Stimulated activated naive CD8-positive, alpha-beta T cell treated with anti-CD3 and anti-CD28 coated beads, Interleukin-15, Interleukin-2, amounts not matched to agents 100 ng/mL and 50 ng/mL, for 24 hours (primary cell): Measurements from ENCODE around the gene ZBED5.

Experiments used
- H3K27ac Mint-ChIP-seq: one replicate; pipeline ENCODE4 v1.8.0; 2021; ENCODE audit warnings: mild to moderate bottlenecking, mixed read lengths
- H3K27me3 Mint-ChIP-seq: one replicate; pipeline ENCODE4 v1.8.0; 2021; ENCODE audit warnings: mixed read lengths
- H3K36me3 Mint-ChIP-seq: one replicate; pipeline ENCODE4 v1.8.0; 2021; ENCODE audit warnings: low read depth, mixed read lengths
- H3K4me1 Mint-ChIP-seq: one replicate; pipeline ENCODE4 v1.8.0; 2021; ENCODE audit warnings: low read depth, mixed read lengths
- H3K4me3 Mint-ChIP-seq: one replicate; pipeline ENCODE4 v1.8.0; 2021; ENCODE audit warnings: mild to moderate bottlenecking, mixed read lengths
- H3K9me3 Mint-ChIP-seq: one replicate; pipeline ENCODE4 v1.8.0; 2021; ENCODE audit warnings: mixed read lengths

Gene ZBED5

DNA sequence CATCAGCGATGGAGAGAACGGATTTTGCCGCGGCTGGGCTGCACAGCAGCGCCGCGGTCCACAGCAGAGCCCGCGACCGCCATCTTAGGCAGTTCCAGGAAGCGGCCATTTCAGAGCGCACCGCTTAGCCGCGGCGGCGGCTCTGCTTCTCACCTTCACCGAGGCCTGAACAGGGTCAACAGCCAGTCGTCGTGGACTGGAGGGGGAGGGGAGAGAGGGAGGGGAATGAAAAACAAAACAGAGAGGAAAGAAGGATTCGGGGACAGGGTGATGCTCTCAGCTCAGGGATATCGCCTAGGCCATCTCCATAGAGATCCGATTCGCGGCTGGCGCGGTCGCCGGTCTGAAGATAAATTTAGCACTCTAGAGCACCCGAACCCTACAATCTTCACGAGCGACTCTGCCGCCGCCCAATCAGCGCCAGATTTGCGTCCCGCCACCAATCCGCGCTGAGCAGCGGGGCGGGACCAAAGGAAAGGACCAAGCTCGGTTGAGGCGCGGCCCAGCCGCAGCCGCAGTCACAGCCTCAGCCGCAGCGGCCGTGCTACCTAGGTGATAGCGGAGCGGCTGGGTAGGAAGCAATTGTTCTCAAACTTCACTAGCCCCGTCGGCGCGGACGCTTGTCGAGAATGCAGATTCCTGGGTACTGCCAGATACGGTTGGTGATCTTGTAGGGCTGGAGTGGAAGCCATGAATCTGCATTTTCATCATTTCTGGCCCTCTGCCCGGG, at the start of gene ZBED5:
Gene ZBED5 (minus strand): TSS at position 345 of the 730 bp plus-strand sequence. CDS start 3,108 bp downstream, outside the sequence.
- Mint-ChIP-seq H3K27me3 (no peaks in the 10 kb centered on the region), H3K4me3 (peak within 1 kb of the TSS; percentile 94), H3K4me1 (peaks cover 49% of the 10 kb centered on the region), H3K27ac (peak within 1 kb of the TSS; percentile 96), H3K9me3 (no peaks in the 10 kb centered on the region), H3K36me3 (peaks cover 41% of the 10 kb centered on the region)

DNA sequence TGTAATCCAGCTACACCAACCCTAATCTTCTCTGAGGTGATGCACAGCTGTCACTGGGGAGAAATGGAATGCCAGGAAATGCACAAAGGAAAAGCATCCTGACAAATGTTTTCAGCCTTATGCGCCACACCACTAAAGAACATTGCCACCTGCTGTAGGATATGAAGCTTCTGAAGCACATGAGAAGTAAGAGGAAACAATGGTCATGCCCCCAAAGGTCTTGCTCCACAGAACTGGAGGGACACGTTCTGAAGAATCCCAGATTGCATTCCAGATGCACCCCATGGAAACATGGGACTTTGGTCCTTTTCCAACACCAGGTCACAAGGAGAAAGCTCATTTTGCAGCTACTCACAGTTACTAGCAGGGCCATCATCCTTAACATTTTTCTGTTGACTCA, 48.7 kb upstream of the ZBED5 start:
- no peak overlapping the region for H3K27ac Mint-ChIP-seq
- no peaks in the 10 kb centered on the region for H3K36me3 Mint-ChIP-seq
- H3K4me3 Mint-ChIP-seq = no peak overlapping the region
- peaks cover 3% of the 10 kb centered on the region for H3K27me3 Mint-ChIP-seq
- no peaks in the 10 kb centered on the region for H3K4me1 Mint-ChIP-seq
- no peaks in the 10 kb centered on the region for H3K9me3 Mint-ChIP-seq

DNA sequence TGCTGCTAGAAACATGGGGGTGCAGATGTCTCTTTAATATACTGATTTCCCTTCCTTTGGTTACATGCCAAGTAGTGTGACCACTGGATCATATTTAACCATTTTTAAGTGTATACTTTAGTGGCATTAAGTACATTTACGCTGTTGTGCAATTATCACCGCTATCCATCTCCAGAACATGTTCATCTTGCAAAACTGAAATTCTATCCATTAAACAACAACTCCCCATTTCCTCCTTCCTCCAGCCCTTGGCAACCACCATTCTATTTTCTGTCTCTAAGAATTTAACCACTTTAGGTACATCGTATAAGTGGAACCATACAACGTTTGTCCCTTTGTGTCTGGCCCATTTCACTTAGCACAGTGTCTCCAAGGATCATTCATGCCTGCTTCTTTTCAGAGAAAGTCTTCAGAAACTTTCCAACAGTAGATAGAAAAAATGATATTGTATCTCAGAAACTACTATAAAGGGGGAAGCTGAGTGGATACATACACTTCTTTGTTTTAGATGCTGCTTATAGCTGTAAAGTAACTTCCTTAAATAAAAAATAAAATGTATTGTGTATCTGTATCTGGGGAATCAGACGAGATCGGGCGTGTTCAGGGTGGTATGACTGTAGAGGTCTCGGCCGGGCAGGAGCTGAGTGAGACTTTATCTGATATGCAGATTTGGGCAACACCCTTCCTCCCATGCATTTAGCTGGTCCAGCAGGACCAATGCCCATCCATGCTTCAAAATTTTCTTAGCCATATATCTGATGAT, 44.6 kb upstream of the ZBED5 start:
- Mint-ChIP-seq H3K27ac (no peak overlapping the region), H3K4me3 (no peak overlapping the region), H3K27me3 (peaks cover 3% of the 10 kb centered on the region), H3K36me3 (no peaks in the 10 kb centered on the region), H3K9me3 (no peaks in the 10 kb centered on the region), H3K4me1 (peaks cover 34% of the 10 kb centered on the region)

DNA sequence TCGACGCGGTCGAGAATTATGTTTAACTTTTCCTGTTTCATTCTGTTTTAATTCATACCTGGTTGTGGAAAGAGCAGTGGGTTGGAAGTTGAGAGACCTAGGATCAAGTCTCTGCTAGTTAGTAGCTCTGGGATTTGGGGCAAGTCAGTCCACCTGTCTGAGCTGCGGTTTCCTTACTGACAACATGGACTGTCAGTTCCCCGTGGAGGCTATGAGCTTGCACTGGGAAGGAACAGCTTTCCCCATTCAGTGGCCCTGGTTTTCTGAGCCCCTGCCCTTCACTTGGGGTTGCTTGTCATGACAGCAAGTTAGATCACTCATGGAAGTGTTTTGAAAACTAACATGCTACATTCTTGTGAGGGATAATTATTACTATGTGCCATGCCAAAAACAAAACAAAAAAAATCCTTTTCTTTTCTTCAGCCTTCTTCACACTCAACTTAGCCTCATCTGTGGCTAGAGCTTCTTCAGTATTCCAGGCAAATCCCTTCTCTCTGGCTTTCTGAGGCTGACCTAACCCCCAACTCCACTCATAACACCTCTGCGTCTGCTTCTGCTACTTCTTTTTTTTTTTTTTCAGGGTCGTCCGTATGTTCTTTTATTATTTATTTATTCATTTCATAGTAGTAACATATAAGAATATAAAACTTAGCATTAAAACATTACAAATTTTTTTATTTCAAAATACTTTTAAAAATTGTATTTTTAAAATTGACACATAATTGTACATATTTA, 43.0 kb upstream of the ZBED5 start:
- H3K4me1 Mint-ChIP-seq = peaks cover 34% of the 10 kb centered on the region
- H3K36me3 Mint-ChIP-seq = no peaks in the 10 kb centered on the region
- H3K9me3 Mint-ChIP-seq = no peaks in the 10 kb centered on the region
- H3K4me3 Mint-ChIP-seq = no peak overlapping the region
- no peaks in the 10 kb centered on the region for H3K27me3 Mint-ChIP-seq
- peak overlapping the region; percentile 12 for H3K27ac Mint-ChIP-seq

DNA sequence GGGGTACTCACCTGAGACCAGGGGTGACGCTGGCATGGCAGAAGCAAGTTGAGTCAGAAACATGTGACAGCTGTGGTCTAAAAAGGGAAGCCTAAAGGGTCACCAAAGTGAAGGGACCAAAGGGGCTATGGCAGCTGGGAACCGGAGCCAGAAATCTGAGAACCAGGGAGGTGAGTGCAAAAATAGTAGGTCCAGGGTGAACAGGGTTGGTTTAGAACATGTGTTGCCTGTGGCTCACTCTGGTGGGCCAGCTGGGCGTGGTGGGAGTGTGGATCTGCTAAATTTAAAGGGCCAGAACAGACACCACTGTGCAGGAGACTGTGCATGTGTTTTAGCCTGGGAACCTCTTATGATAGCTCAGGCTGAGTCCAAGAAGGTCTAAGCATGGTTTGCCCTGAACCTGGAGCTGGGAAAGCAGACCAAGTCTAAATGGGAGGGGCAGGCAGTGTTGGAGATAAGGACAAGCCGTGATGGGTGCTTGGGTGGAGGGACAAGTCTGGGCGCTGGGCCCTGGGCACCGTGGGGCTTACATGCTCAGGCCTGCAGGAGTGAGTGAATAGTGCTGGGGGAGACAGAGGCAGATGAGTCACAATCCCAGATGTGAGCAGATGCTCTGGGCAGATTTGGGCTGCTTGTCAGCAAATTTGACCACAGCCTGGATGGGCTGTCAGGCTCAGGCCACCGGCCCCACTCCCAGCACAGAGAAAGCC, 41.4 kb upstream of the ZBED5 start:
- H3K9me3 Mint-ChIP-seq = no peaks in the 10 kb centered on the region
- H3K27ac Mint-ChIP-seq = peak overlapping the region; percentile 78

DNA sequence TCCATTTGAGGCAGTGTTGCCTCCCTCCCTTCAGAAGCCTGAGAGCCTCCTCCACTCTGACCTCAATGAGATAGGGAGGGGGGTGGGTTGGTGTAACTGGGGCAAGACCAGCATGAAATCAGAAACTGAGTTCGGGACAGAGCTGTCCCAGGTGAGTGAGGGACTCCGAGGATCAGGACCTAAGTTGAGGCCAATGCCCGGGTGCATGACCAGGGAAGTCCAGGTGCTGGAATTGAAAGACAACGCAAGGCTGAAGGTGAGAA, 40.8 kb upstream of the ZBED5 start:
- Mint-ChIP-seq H3K4me1 (peaks cover 34% of the 10 kb centered on the region), H3K9me3 (no peaks in the 10 kb centered on the region), H3K36me3 (no peaks in the 10 kb centered on the region), H3K4me3 (no peak overlapping the region), H3K27me3 (no peaks in the 10 kb centered on the region), H3K27ac (no peak overlapping the region)

More for the DNA sequence above, 41.4 kb upstream of the ZBED5 start:
- H3K36me3 Mint-ChIP-seq = no peaks in the 10 kb centered on the region
- H3K4me1 Mint-ChIP-seq = peaks cover 34% of the 10 kb centered on the region
- no peaks in the 10 kb centered on the region for H3K27me3 Mint-ChIP-seq
- peak overlapping the region; percentile 2 for H3K4me3 Mint-ChIP-seq

DNA sequence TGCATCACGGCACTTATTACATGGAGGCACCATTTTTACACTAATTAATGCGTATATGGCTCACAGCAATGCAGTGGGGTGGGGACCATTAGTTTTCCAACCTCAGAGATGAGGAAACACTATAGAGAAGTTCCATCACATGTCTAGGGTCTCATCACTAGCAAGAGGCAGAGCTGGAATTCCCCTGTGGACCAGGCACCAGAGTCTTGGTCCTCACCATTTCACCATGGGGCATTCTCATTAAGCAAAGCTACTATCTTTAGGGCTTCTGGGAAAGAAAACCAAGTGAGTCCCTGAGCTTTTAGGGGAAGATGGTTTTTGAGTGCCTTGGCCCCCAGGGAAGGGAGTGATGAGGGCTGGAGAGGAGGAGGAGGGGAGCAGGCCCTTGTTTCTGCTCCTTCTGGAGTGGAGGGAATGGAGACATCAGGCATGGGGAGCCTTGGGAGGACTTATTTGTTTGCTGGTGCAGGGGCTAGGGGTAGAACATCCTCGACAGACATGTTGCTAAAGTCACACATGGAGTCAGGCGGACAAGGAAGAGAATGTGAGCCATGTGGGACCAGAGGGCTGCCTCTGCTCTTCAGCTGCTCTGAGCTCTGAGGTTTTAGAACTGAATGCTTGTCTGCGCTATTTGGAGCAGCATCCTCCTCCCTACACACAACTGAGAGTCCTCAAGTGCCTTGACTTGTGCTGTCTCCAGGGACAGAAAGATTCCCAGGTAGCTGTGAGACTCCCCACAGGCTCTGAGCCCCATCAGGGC, 40.3 kb upstream of the ZBED5 start:
- peak overlapping the region; percentile 5 for H3K27ac Mint-ChIP-seq
- no peak overlapping the region for H3K4me3 Mint-ChIP-seq
- no peaks in the 10 kb centered on the region for H3K9me3 Mint-ChIP-seq
- H3K27me3 Mint-ChIP-seq = no peaks in the 10 kb centered on the region
- peaks cover 34% of the 10 kb centered on the region for H3K4me1 Mint-ChIP-seq
- no peaks in the 10 kb centered on the region for H3K36me3 Mint-ChIP-seq

DNA sequence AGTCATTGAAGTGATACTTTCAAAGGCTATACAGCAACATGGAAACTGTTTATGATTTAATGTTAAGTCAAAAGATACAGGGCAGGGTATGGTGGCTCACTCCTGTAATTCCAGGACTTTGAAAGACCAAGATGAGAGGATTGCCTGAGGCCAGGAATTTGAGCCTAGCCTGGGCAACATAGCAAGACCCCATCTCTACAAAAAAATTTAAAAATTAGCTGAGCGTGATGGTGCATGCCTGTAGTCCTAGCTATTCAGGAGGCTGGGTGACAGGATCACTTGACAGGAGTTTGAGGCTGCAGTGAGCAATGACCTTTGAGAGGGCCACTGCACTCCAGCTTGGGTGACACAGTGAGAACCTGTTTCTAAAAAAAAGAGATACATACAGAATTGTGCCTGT, 39.3 kb upstream of the ZBED5 start:
- Mint-ChIP-seq H3K4me3 (no peak overlapping the region), H3K36me3 (no peaks in the 10 kb centered on the region), H3K4me1 (peaks cover 34% of the 10 kb centered on the region), H3K27me3 (no peaks in the 10 kb centered on the region), H3K9me3 (no peaks in the 10 kb centered on the region), H3K27ac (peak overlapping the region; percentile 14)

DNA sequence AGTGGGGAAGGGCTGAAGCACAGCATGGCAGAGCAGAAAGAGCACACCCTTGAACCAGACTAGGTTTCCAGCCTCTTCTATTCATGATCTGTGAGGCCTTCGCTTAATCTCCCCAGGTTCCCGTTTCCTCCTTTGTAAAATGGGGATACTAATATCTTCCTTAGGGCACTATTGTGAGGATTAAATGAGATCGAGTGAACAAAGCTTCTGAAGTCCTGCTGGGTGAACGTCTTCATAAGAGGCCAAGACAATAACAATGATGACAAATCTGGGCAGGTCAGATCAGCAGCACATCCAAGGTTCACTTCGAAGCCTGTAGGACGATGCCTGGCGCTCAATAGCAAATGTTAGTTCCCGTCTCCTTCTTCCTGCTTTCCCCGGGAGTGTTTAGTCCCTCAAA, 38.6 kb upstream of the ZBED5 start:
- Mint-ChIP-seq H3K4me3 (no peak overlapping the region), H3K36me3 (no peaks in the 10 kb centered on the region), H3K9me3 (no peaks in the 10 kb centered on the region), H3K27ac (no peak overlapping the region), H3K4me1 (peaks cover 34% of the 10 kb centered on the region), H3K27me3 (no peaks in the 10 kb centered on the region)

DNA sequence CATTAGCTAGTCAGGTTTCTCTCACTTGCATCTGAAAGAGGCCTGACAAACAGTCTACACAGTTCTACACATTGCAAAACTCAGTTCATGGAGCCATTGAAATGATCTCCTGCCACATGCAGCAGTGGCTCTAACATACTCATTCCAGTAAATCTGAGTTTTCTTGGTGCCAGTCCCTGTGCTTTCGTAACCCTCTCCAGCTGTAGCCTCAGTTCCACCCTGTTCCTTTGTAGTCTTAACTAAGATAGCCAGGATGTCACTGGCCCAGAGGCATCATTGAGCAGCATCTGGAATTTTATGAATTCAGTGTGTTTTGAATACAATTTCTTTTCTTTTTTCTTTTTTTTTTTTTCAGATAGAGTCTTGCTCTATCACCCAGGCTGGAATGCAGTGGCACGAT, 37.4 kb upstream of the ZBED5 start:
- no peaks in the 10 kb centered on the region for H3K36me3 Mint-ChIP-seq
- H3K27ac Mint-ChIP-seq = no peak overlapping the region
- peaks cover 5% of the 10 kb centered on the region for H3K9me3 Mint-ChIP-seq
- no peaks in the 10 kb centered on the region for H3K27me3 Mint-ChIP-seq
- H3K4me3 Mint-ChIP-seq = no peak overlapping the region
- H3K4me1 Mint-ChIP-seq = peaks cover 26% of the 10 kb centered on the region

DNA sequence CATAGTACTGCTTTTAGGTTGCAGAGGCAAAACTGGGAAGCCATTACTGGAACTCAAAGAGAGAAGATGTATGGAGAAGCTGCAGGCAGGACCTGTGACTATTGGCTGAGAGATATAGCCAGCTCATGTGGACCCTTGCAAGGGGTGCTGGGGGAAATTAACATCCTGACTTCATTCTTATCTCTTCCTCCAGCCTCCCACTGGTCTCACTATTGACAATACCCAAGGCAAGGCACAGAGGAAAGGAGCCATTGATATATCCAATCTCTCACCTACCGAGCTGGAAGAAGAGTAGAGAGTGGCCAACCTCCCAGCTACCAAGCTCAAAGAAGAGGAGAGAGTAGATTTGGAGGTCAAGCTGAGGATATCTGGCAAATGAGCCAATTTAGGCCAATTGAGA, 36.8 kb upstream of the ZBED5 start:
- Mint-ChIP-seq H3K9me3 (peaks cover 10% of the 10 kb centered on the region), H3K4me1 (peaks cover 20% of the 10 kb centered on the region), H3K27ac (no peak overlapping the region), H3K36me3 (peaks cover 3% of the 10 kb centered on the region), H3K27me3 (no peaks in the 10 kb centered on the region), H3K4me3 (no peak overlapping the region)

DNA sequence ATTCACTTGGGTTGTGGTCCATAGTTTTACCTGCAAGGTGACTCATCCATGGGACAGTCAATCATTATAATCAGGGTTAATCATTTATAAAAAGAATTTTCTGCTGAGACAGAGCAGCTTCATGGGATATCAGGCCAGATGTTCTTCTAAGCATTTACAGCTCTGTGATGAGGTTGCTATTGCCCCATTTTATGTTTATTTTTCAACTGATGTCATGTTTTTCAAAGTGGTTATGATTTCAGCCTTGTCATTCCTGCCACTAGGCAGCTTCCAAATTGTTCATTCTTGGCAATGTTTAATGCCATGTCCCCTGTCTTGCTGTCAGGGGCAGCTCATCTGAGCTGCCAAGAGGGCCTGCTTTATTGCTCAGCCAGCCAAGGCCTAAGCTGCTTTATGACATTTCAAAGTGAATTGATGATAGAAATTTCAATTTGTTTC, 35.9 kb upstream of the ZBED5 start:
- Mint-ChIP-seq H3K36me3 (peaks cover 9% of the 10 kb centered on the region), H3K27me3 (no peaks in the 10 kb centered on the region), H3K27ac (no peak overlapping the region)

DNA sequence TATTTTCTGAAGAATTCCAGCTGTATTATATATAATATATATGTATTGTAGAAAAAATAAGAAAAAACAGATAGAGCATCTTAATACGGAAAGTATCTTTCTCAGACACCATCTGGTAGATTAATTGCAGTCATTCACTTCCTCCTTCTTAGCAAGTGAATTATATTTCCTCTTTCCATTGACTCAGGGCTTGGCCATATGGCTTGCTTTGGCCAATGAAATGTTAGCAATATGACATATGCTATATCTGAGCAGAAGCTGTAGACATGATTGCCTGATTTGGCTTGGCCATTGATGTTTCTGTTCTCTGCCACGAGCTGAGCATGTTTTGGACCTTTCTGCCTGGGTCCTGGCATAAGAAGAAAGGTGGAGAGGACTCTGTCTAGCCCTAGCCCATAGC, 34.4 kb upstream of the ZBED5 start:
- H3K27me3 Mint-ChIP-seq = no peaks in the 10 kb centered on the region
- peaks cover 10% of the 10 kb centered on the region for H3K9me3 Mint-ChIP-seq
- H3K4me1 Mint-ChIP-seq = no peaks in the 10 kb centered on the region
- no peak overlapping the region for H3K27ac Mint-ChIP-seq
- H3K4me3 Mint-ChIP-seq = no peak overlapping the region
- peaks cover 12% of the 10 kb centered on the region for H3K36me3 Mint-ChIP-seq

More for the DNA sequence above, 35.9 kb upstream of the ZBED5 start:
- H3K9me3 Mint-ChIP-seq = peaks cover 10% of the 10 kb centered on the region
- H3K4me1 Mint-ChIP-seq = peaks cover 10% of the 10 kb centered on the region
- no peak overlapping the region for H3K4me3 Mint-ChIP-seq

DNA sequence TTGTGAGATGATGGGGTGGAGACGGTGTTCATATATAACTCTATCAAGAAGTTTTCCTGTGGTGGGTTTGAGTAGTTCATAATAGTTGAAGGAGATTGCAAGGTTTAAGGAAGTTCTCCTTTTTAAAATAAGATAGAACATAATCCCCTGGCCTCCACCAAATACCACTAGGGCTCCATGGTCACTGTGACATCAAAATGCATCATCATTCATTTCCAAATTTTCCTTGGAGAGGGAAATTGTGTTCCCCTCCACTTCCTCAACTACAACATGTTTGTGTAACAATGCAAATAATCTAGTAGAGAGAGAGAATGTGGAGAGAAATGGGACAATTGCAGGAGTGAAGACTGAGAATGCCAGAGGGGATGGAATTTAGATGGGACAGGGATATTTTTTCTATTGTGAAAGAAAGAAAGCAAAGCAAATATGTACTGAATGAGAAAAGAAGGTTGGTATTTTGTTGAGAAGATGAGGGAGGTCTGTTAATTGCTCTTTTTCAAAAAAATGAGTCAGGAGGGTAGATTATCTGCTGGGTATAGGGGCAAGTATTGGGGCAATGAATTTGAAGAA, 33.4 kb upstream of the ZBED5 start:
- H3K4me3 Mint-ChIP-seq = no peak overlapping the region
- no peaks in the 10 kb centered on the region for H3K4me1 Mint-ChIP-seq
- no peak overlapping the region for H3K27ac Mint-ChIP-seq
- peaks cover 10% of the 10 kb centered on the region for H3K9me3 Mint-ChIP-seq
- peaks cover 12% of the 10 kb centered on the region for H3K36me3 Mint-ChIP-seq
- no peaks in the 10 kb centered on the region for H3K27me3 Mint-ChIP-seq
